HG02870 (cell line): ENCODE measurements around the gene ALDH1A3.

Experiments
- ATAC-seq: cut with Tn5 transposase; IDR thresholded peaks from one replicate; pipeline ENCODE4 v1.9.1; 2021; ENCODE audit warnings: mild to moderate bottlenecking, moderate library complexity; ENCODE audit not compliant: unreplicated experiment

Gene ALDH1A3

GRCh38 chr15:100944986-100945385, 65.4 kb downstream of the ALDH1A3 start:
- ATAC-seq = no peak

- ATAC-seq = no peak
Measured at GRCh38 chr15:100947760-100948429, 68.3 kb downstream of the ALDH1A3 start.

GRCh38 chr15:100948430-100948762, 68.8 kb downstream of the ALDH1A3 start:
- ATAC-seq = no peak

- ATAC-seq = no peak
Measured at GRCh38 chr15:100949691-100950090, 70.1 kb downstream of the ALDH1A3 start.

GRCh38 chr15:100951965-100952364, 72.3 kb downstream of the ALDH1A3 start:
- no peak for ATAC-seq

GRCh38 chr15:100952566-100952965, 72.9 kb downstream of the ALDH1A3 start:
- ATAC-seq = no peak

GRCh38 chr15:100958326-100959065, 78.9 kb downstream of the ALDH1A3 start:
- no peak for ATAC-seq

GRCh38 chr15:100959066-100960050, 79.7 kb downstream of the ALDH1A3 start:
- ATAC-seq = no peak
